Thoracic aorta (tissue), 2 donors: ENCODE data around the gene ZNF835. TPM values are rescaled to one million over a fixed set of nuclear protein-coding genes. Genes with fewer than 3 reads are reported as not detected.
A peak's percentile ranks its signal among the peaks of the same experiment; 100 is the strongest.

Experiments
- ATAC-seq: fragments of 150-250 bp; one replicate; pipeline ENCODE4 v1.8.0; 2017; ENCODE audit warnings: low read depth; ENCODE audit not compliant: insufficient number of reproducible peaks, low FRiP score
- DNase-seq: peaks from one replicate; pipeline ENCODE4 v3.0.0-alpha.2; 2020; ENCODE audit warnings: low spot score
- H3K27ac ChIP-seq, 2 donors: fragments of 200-600 bp; sonication (generic); 1 replicate in 1 of 2; 2 replicates in 1 of 2; pipeline ENCODE4 v1.5.1; 2016; ENCODE audit warnings: mild to moderate bottlenecking in 2 of 2, moderate library complexity in 2 of 2
- H3K27me3 ChIP-seq: fragments of 200-600 bp; sonication (generic); replicated peaks from 2 replicates; pipeline ENCODE4 v1.6.0; 2016; ENCODE audit warnings: mild to moderate bottlenecking; ENCODE audit not compliant: insufficient read depth
- H3K36me3 ChIP-seq: fragments of 200-600 bp; sonication (generic); one replicate; pipeline ENCODE4 v1.5.1; 2016
- H3K4me1 ChIP-seq, 2 donors: fragments of 200-600 bp; sonication (generic); 1 replicate in 1 of 2; 2 replicates in 1 of 2; pipeline versions ENCODE4 v1.5.1 to v1.6.0; 2016; ENCODE audit warnings: low read depth in 2 of 2, mild to moderate bottlenecking in 1 of 2; ENCODE audit not compliant: control insufficient read depth in 1 of 2
- H3K4me3 ChIP-seq: fragments of 200-600 bp; sonication (generic); 2 replicates; pipeline ENCODE4 v1.5.1; 2016; ENCODE audit warnings: mild to moderate bottlenecking
- H3K9me3 ChIP-seq: fragments of 200-600 bp; sonication (generic); 2 replicates; pipeline ENCODE4 v1.5.1; 2016
- total RNA-seq, 2 donors: library from RNA; depleted of rRNA; stranded (reverse); fragments of >200 nt; gene quantifications; one replicate each; pipeline versions ENCODE4 v1.1.0 to v1.2.3, GENCODE V29; 2016
- TF ChIP-seq, protein P1 (sequence below): fragments of 200-600 bp; sonication (generic); IDR thresholded peaks from one replicate; pipeline ENCODE4 v1.5.1; 2019; ENCODE audit warnings: antibody characterized with exemption

Gene ZNF835
- total RNA-seq, result 10 to 100 TPM in 1 of 2 donors, 1 to 10 TPM in 1; 4.7 to 14.5 TPM

DNA sequence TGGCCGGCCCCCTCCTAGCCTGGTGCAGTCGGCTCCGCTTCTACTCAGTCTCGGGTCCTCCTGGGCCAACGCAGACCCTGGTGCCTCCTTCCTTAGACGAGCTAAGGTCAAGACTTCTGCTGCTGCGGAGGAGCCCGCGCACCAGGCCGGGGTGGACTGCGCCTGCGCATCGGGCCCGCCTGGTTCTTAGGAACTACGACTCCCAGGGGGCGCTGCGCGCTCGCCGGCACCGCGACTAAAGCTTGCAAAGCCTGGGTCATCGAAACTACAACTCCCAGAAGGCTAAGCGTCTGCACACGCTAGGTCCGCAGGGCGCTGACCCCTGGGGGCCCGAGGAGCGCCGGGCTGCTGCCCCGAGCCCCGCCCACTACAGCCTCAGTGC lies at the start of gene ZNF835:
ZNF835 (minus strand) TSS at position 145 of the 382 bp plus-strand sequence. CDS start 6,559 bp downstream, outside the sequence.
- Histone ChIP-seq H3K4me3 (peak within 1 kb of the TSS; percentile 78), H3K4me1 (peaks cover 2 to 11% of the 10 kb centered on the region in 2 donors), H3K27ac (no peak within 1 kb of the TSS), H3K36me3 (no peaks in the 10 kb centered on the region), H3K27me3 (no peaks in the 10 kb centered on the region), H3K9me3 (no peaks in the 10 kb centered on the region)
- ATAC-seq (no peak), DNase-seq (peak; percentile 60)
- TF ChIP-seq, protein P1, sequence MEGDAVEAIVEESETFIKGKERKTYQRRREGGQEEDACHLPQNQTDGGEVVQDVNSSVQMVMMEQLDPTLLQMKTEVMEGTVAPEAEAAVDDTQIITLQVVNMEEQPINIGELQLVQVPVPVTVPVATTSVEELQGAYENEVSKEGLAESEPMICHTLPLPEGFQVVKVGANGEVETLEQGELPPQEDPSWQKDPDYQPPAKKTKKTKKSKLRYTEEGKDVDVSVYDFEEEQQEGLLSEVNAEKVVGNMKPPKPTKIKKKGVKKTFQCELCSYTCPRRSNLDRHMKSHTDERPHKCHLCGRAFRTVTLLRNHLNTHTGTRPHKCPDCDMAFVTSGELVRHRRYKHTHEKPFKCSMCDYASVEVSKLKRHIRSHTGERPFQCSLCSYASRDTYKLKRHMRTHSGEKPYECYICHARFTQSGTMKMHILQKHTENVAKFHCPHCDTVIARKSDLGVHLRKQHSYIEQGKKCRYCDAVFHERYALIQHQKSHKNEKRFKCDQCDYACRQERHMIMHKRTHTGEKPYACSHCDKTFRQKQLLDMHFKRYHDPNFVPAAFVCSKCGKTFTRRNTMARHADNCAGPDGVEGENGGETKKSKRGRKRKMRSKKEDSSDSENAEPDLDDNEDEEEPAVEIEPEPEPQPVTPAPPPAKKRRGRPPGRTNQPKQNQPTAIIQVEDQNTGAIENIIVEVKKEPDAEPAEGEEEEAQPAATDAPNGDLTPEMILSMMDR, result peak; percentile 46

DNA sequence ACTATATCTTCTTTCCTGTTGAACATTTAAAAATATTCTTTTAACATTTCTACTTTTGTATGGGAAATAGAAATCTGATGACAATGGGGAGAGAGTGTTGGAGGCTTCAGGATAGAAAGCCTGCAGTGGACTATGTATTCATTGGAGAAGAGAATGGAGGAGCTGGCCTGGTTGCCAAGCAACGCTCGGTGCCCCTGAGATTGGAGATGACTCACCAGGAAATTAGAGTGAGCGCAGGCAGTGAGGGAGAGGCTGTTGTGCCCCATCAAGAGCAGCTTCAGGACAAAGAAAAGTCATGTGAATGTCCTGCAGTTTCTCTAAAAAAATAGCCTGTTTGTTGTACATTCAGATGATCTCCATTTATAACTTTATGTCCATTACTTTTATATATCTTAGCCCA lies 48.7 kb upstream of the ZNF835 start:
- TF ChIP-seq, protein P1, result no peak
- Histone ChIP-seq H3K36me3 (no peaks in the 10 kb centered on the region), H3K27ac (no peak overlapping the region), H3K4me3 (no peak overlapping the region), H3K27me3 (no peaks in the 10 kb centered on the region), H3K4me1 (no peaks in the 10 kb centered on the region), H3K9me3 (no peaks in the 10 kb centered on the region)
- ATAC-seq (no peak), DNase-seq (no peak)

- DNase-seq (no peak), ATAC-seq (no peak)
- H3K4me3 ChIP-seq, result no peak overlapping the region
- no peak overlapping the region for H3K27ac ChIP-seq
- H3K4me1 ChIP-seq, result no peaks in the 10 kb centered on the region
- TF ChIP-seq, protein P1, result no peak
- H3K27me3 ChIP-seq, result no peaks in the 10 kb centered on the region
- no peaks in the 10 kb centered on the region for H3K9me3 ChIP-seq
- H3K36me3 ChIP-seq, result no peaks in the 10 kb centered on the region
Observed at GRCh38 chr19:56718231-56718630, 46.7 kb upstream of the ZNF835 start.

GRCh38 chr19:56712611-56713276 lies 41.2 kb upstream of the ZNF835 start:
- DNase-seq, result no peak

DNA sequence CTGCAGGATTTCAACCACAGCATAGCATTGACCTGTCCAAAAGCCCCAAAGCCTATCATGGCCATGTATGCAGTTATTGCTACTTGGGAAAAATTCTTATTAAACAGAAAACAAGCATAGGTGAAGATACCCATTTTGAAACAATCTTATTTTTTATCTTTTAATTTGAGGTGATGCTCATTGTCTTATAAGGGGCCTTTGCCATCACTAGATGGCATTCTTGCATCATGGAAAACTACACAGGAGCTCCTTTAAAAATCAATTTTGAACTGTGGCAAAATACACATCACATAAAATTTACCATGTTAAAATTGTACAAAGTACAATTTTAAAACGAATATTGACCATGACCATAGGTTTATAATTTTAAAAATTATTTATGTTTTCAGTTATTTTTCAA lies 38.9 kb upstream of the ZNF835 start:
- no peak overlapping the region for H3K4me3 ChIP-seq
- no peaks in the 10 kb centered on the region for H3K9me3 ChIP-seq
- no peaks in the 10 kb centered on the region for H3K27me3 ChIP-seq
- H3K36me3 ChIP-seq, result no peaks in the 10 kb centered on the region
- DNase-seq (no peak), ATAC-seq (no peak)
- H3K4me1 ChIP-seq, result no peaks in the 10 kb centered on the region
- H3K27ac ChIP-seq, result no peak overlapping the region
- TF ChIP-seq, protein P1, result no peak

More at GRCh38 chr19:56712611-56713276, 41.2 kb upstream of the ZNF835 start:
- Histone ChIP-seq H3K27ac (no peak overlapping the region), H3K4me3 (no peak overlapping the region), H3K4me1 (no peaks in the 10 kb centered on the region), H3K9me3 (no peaks in the 10 kb centered on the region), H3K27me3 (no peaks in the 10 kb centered on the region), H3K36me3 (no peaks in the 10 kb centered on the region)
- no peak for ATAC-seq
- TF ChIP-seq, protein P1, result no peak
